Liver (tissue), 9 donors: ENCODE results near the gene STK11. TPM values are rescaled to one million over a fixed set of nuclear protein-coding genes. Genes with fewer than 3 reads are reported as not detected.

ENCODE experiments used
- DNase-seq: peaks from one replicate; pipeline ENCODE4 v3.0.0-alpha.2; 2017; ENCODE audit warnings: low spot score
- H3K27ac ChIP-seq, 2 donors: one replicate each; pipeline ENCODE4 v1.7.0; 2013; ENCODE audit warnings: inconsistent platforms in 2 of 2, low read length in 2 of 2, control low read depth in 1 of 2, low read depth in 1 of 2, mild to moderate bottlenecking in 1 of 2
- H3K27me3 ChIP-seq, 4 donors: one replicate each; pipeline versions ENCODE4 v1.6.1 to v1.7.0; 2013; ENCODE audit warnings: low read length in 3 of 4, inconsistent platforms in 1 of 4, mild to moderate bottlenecking in 1 of 4, moderate library complexity in 1 of 4; ENCODE audit not compliant: control insufficient read depth in 4 of 4, insufficient read depth in 4 of 4
- H3K36me3 ChIP-seq, 4 donors: one replicate each; pipeline versions ENCODE4 v1.6.1 to v1.7.0; 2013; ENCODE audit warnings: low read length in 3 of 4, mild to moderate bottlenecking in 3 of 4, low read depth in 1 of 4, moderate library complexity in 1 of 4; ENCODE audit not compliant: control insufficient read depth in 4 of 4, insufficient read depth in 3 of 4
- H3K4me1 ChIP-seq, 4 donors: one replicate each; pipeline versions ENCODE4 v1.6.1 to v1.7.0; 2013; ENCODE audit warnings: low read length in 3 of 4, mild to moderate bottlenecking in 3 of 4, moderate library complexity in 1 of 4; ENCODE audit not compliant: control insufficient read depth in 4 of 4, insufficient read depth in 4 of 4
- H3K4me3 ChIP-seq, 3 donors: one replicate each; pipeline versions ENCODE4 v1.6.1 to v1.7.0; 2013; ENCODE audit warnings: low read length in 3 of 3, control low read depth in 1 of 3, low read depth in 1 of 3, mild to moderate bottlenecking in 1 of 3
- H3K9ac ChIP-seq, 2 donors: one replicate each; pipeline ENCODE4 v1.7.0; 2013; ENCODE audit warnings: low read length in 2 of 2, mild to moderate bottlenecking in 2 of 2, moderate library complexity in 2 of 2, control low read depth in 1 of 2, low read depth in 1 of 2
- H3K9me3 ChIP-seq, 4 donors: one replicate each; pipeline versions ENCODE4 v1.6.1 to v1.7.0; 2013; ENCODE audit warnings: low read length in 3 of 4; ENCODE audit not compliant: control insufficient read depth in 4 of 4
- EGR1 ChIP-seq, 2 donors: IDR thresholded peaks; 2 replicates each; pipeline ENCODE4 v1.6.1; 2016 to 2018; ENCODE audit warnings: antibody characterized with exemption in 2 of 2, low read depth in 2 of 2
- FOXA1 ChIP-seq: IDR thresholded peaks from 2 replicates; pipeline ENCODE4 v1.6.1; 2016; ENCODE audit warnings: antibody characterized with exemption
- FOXA2 ChIP-seq: IDR thresholded peaks from 2 replicates; pipeline ENCODE4 v1.6.1; 2016; ENCODE audit warnings: antibody characterized with exemption
- GABPA ChIP-seq, 2 donors: IDR thresholded peaks in 1 of 2; conservative IDR thresholded peaks in 1 of 2; 2 replicates each; pipeline ENCODE4 v1.6.1; 2016; ENCODE audit warnings: antibody characterized with exemption in 2 of 2, mild to moderate bottlenecking in 1 of 2, moderate library complexity in 1 of 2
- HNF4A ChIP-seq, 2 donors: conservative IDR thresholded peaks; 2 replicates each; pipeline ENCODE4 v1.6.1; 2016; ENCODE audit warnings: antibody characterized with exemption in 2 of 2, mild to moderate bottlenecking in 2 of 2
- HNF4G ChIP-seq: IDR thresholded peaks from 2 replicates; pipeline ENCODE4 v1.6.1; 2016; ENCODE audit warnings: antibody characterized with exemption
- RAD21 ChIP-seq, 2 donors: IDR thresholded peaks; 2 replicates each; pipeline ENCODE4 v1.6.1; 2016; ENCODE audit warnings: antibody characterized with exemption in 2 of 2, mild to moderate bottlenecking in 2 of 2
- SP1 ChIP-seq: IDR thresholded peaks from 2 replicates; pipeline ENCODE4 v1.6.1; 2018; ENCODE audit warnings: antibody characterized with exemption, mild to moderate bottlenecking
- YY1 ChIP-seq: IDR thresholded peaks from 2 replicates; pipeline ENCODE4 v1.6.1; 2016; ENCODE audit warnings: antibody characterized with exemption, mild to moderate bottlenecking
- WGBS: extraction: QIAGEN DNeasy Blood & Tissue Kit; methylation state at CpG from one replicate; pipeline ENCODE4 v1.1.7; 2013; 5-methylcytosine and 5-hydroxymethylcytosine counted together
- polyA plus RNA-seq, 2 donors: library from polyadenylated mRNA; stranded (reverse) in 1 of 2; unstranded in 1 of 2; fragments of 200-250 nt in 1 of 2; fragments of >200 nt in 1 of 2; fragmentation: Nextera tagmentation in 1 of 2; extraction: Ambion mirVana in 1 of 2; gene quantifications; one replicate each; pipeline versions ENCODE4 v1.2.1 to v1.2.3, GENCODE V29; 2013 to 2015
- total RNA-seq, 2 donors: library from RNA; depleted of rRNA; stranded (reverse); fragments of >200 nt; gene quantifications; one replicate each; pipeline ENCODE4 v1.2.3, GENCODE V29; 2014
- TF ChIP-seq, protein P1 (sequence below): IDR thresholded peaks from 2 replicates; pipeline ENCODE4 v1.6.1; 2016; ENCODE audit warnings: antibody characterized with exemption
- TF ChIP-seq, protein P2 (sequence below): IDR thresholded peaks from 2 replicates; pipeline ENCODE4 v1.6.1; 2016; ENCODE audit warnings: antibody characterized with exemption
- TF ChIP-seq, protein P3 (sequence below): fragments of 150-350 bp; IDR thresholded peaks from 2 replicates; pipeline ENCODE4 v1.5.1; 2017; ENCODE audit warnings: improper control_type of control experiment, low read depth, low read length; ENCODE audit not compliant: missing input control
- TF ChIP-seq, protein P4 (sequence below): IDR thresholded peaks from 2 replicates; pipeline ENCODE4 v1.6.1; 2016; ENCODE audit warnings: antibody characterized with exemption
- donor health status: healthy.
- donor health status: healthy.
- donor health status: healthy.
- donor health status: healthy.
- donor health status: healthy.

STK11 gene
- total and polyA plus RNA-seq, 4 donors = 3.0 to 126 (median 35.5) TPM

DNA sequence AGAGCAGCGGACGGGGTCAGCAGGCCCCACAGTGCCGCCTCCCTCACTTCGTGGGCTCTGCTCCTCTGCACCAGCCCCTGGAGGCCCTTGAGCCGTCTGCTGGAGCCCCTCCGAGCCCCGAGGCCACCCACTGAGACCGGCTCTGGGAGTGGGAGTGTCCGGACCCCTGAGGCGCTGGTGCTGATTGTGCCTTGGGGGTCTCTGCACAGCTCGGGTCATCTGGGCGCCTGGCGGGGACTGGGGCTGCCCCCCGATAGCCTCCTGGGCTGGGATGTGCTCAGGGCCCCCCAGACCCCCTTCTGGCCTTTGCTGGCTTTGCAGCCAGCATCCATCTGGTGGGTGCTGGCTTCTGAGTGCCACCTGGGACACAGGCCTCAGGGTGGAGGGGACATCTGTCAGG, 16.8 kb downstream of the STK11 start (continued):
- TF ChIP-seq GABPA (IDR thresholded peaks at IDR 0.05 in 1 of 2, conservative IDR thresholded peaks at IDR 0.05 in 1 of 2) (no peak), SP1 (no peak), HNF4G (no peak), FOXA2 (no peak), HNF4A (conservative IDR thresholded peaks at IDR 0.05) (no peak), FOXA1 (no peak), EGR1 (IDR thresholded peaks at IDR 0.05; ENCODE audit: low read depth in 2 of 2) (no peak), YY1 (no peak)
- TF ChIP-seq, protein P1, sequence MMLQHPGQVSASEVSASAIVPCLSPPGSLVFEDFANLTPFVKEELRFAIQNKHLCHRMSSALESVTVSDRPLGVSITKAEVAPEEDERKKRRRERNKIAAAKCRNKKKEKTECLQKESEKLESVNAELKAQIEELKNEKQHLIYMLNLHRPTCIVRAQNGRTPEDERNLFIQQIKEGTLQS = no peak
- TF ChIP-seq, protein P2, sequence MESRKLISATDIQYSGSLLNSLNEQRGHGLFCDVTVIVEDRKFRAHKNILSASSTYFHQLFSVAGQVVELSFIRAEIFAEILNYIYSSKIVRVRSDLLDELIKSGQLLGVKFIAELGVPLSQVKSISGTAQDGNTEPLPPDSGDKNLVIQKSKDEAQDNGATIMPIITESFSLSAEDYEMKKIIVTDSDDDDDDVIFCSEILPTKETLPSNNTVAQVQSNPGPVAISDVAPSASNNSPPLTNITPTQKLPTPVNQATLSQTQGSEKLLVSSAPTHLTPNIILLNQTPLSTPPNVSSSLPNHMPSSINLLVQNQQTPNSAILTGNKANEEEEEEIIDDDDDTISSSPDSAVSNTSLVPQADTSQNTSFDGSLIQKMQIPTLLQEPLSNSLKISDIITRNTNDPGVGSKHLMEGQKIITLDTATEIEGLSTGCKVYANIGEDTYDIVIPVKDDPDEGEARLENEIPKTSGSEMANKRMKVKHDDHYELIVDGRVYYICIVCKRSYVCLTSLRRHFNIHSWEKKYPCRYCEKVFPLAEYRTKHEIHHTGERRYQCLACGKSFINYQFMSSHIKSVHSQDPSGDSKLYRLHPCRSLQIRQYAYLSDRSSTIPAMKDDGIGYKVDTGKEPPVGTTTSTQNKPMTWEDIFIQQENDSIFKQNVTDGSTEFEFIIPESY = no peak

DNA sequence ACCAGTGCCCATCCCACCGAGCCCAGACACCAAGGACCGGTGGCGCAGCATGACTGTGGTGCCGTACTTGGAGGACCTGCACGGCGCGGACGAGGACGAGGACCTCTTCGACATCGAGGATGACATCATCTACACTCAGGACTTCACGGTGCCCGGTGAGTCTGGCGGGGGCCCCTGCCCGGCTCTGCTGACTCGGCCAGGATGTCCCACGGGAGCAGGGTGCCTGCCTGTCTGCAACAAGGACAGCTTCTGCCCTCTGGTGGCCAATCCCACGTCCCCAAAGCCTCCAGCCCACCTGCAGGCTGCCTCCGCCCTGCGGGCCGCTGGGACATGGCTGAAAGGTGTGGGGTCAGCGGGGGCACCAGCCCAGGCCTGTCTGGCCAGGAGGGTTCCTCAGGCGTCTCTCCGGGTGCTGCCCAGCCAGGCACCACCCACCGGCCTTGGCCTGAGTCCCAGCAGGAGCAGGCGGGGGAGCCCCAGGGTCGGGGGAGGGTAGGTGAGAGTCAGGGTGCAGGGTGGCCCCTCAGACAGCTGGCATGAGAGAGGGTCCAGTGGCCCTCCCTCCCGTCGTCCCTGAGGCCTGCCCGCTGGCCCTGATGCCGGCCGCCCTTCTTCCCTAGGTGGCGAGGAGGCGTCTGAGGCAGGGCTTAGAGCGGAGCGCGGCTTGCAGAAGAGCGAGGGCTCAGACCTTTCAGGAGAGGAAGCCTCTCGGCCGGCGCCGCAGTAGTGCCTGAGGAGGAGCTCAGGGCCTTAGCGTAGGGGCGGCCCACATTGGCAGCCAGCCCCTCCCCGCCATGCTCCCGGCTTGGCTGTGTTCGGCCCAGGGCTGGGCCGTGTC, 17.7 kb downstream of the STK11 start:
- Histone ChIP-seq H3K9ac (no peak overlapping the region), H3K4me3 (no peak overlapping the region), H3K36me3 (peaks cover 0 to 34% (median 13%) of the 10 kb centered on the region in 4 donors), H3K27ac (no peak overlapping the region), H3K4me1 (peaks cover 0 to 5% (median 3%) of the 10 kb centered on the region in 4 donors), H3K9me3 (no peaks in the 10 kb centered on the region), H3K27me3 (no peaks in the 10 kb centered on the region)
- TF ChIP-seq RAD21 (IDR thresholded peaks at IDR 0.05) = peak in 1 of 2 donors; percentile 46
- TF ChIP-seq HNF4G = no peak
- no peak for TF ChIP-seq SP1
- TF ChIP-seq, protein P2 = no peak
- TF ChIP-seq, protein P3, sequence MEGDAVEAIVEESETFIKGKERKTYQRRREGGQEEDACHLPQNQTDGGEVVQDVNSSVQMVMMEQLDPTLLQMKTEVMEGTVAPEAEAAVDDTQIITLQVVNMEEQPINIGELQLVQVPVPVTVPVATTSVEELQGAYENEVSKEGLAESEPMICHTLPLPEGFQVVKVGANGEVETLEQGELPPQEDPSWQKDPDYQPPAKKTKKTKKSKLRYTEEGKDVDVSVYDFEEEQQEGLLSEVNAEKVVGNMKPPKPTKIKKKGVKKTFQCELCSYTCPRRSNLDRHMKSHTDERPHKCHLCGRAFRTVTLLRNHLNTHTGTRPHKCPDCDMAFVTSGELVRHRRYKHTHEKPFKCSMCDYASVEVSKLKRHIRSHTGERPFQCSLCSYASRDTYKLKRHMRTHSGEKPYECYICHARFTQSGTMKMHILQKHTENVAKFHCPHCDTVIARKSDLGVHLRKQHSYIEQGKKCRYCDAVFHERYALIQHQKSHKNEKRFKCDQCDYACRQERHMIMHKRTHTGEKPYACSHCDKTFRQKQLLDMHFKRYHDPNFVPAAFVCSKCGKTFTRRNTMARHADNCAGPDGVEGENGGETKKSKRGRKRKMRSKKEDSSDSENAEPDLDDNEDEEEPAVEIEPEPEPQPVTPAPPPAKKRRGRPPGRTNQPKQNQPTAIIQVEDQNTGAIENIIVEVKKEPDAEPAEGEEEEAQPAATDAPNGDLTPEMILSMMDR = peak; percentile 24
- no peak for TF ChIP-seq EGR1 (IDR thresholded peaks at IDR 0.05; ENCODE audit: low read depth in 2 of 2)
- TF ChIP-seq, protein P4, sequence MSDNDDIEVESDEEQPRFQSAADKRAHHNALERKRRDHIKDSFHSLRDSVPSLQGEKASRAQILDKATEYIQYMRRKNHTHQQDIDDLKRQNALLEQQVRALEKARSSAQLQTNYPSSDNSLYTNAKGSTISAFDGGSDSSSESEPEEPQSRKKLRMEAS = no peak
- DNase-seq = no peak
- 87% methylated on average over 48 of the region's 48 CpGs for WGBS
